Smooth muscle cell (in vitro differentiated cells): ENCODE measurements around the gene HSPBAP1. TPM values are rescaled to one million over a fixed set of nuclear protein-coding genes. Genes with fewer than 3 reads are reported as not detected.

Experiments
- DNase-seq: peaks from one replicate; lab custom pipeline; 2025; ENCODE audit not compliant: unreplicated experiment; lab: John Stamatoyannopoulos, UW
- H2AFZ ChIP-seq: fragments of 200-600 bp; sonication (generic); 2 replicates; pipeline ENCODE4 v1.6.0; 2016; ENCODE audit warnings: antibody characterized with exemption, low read depth, mild to moderate bottlenecking
- H3F3A ChIP-seq: fragments of 200-600 bp; sonication (generic); 2 replicates; pipeline ENCODE4 v1.6.0; 2017; ENCODE audit warnings: antibody characterized with exemption, low read depth
- H3K27ac ChIP-seq: fragments of 200-600 bp; sonication (generic); 2 replicates; pipeline ENCODE4 v1.5.1; 2016; ENCODE audit warnings: low read depth, mild to moderate bottlenecking
- H3K27me3 ChIP-seq: fragments of 200-600 bp; sonication (generic); 2 replicates; pipeline ENCODE4 v1.6.1; 2016; ENCODE audit warnings: low read depth, mild to moderate bottlenecking
- H3K36me3 ChIP-seq: fragments of 200-600 bp; sonication (generic); 2 replicates; pipeline ENCODE4 v1.5.1; 2016; ENCODE audit warnings: low read depth
- H3K4me1 ChIP-seq: fragments of 200-600 bp; sonication (generic); 2 replicates; pipeline ENCODE4 v1.5.1; 2016; ENCODE audit warnings: low read depth
- H3K4me2 ChIP-seq: fragments of 200-600 bp; sonication (generic); 2 replicates; pipeline ENCODE4 v1.6.0; 2016; ENCODE audit warnings: mild to moderate bottlenecking
- H3K4me3 ChIP-seq: fragments of 200-600 bp; sonication (generic); 2 replicates; pipeline ENCODE4 v1.5.1; 2016; ENCODE audit warnings: mild to moderate bottlenecking
- H3K79me2 ChIP-seq: fragments of 200-600 bp; sonication (generic); 2 replicates; pipeline ENCODE4 v1.6.0; 2016; ENCODE audit warnings: low read depth, mild to moderate bottlenecking
- H3K9ac ChIP-seq: fragments of 200-600 bp; sonication (generic); 2 replicates; pipeline ENCODE4 v1.6.0; 2016; ENCODE audit warnings: low read depth
- H3K9me3 ChIP-seq: fragments of 200-600 bp; sonication (generic); replicated peaks from 2 replicates; pipeline ENCODE4 v1.5.1; 2016; ENCODE audit warnings: low read depth
- H4K20me1 ChIP-seq: fragments of 200-600 bp; sonication (generic); 2 replicates; pipeline ENCODE4 v1.6.0; 2016; ENCODE audit warnings: low read depth
- CTCF ChIP-seq: fragments of 200-600 bp; sonication (generic); IDR thresholded peaks from 2 replicates; pipeline ENCODE4 v1.5.1; 2017; ENCODE audit warnings: borderline replicate concordance, mild to moderate bottlenecking, antibody characterized with exemption; ENCODE audit not compliant: insufficient read depth, poor library complexity, severe bottlenecking
- WGBS: methylation state at CpG from one replicate; pipeline ENCODE4 v1.1.7; 2016; ENCODE audit warnings: low lambda C conversion rate; 5-methylcytosine and 5-hydroxymethylcytosine counted together
- polyA plus RNA-seq: library from polyadenylated mRNA; unstranded; fragments of >200 nt; fragmentation: Nextera tagmentation; extraction: Ambion mirVana; gene quantifications from 2 replicates; pipeline ENCODE4 v1.2.1, GENCODE V29; 2016
- total RNA-seq: library from RNA; depleted of rRNA; stranded (reverse); fragments of >200 nt; gene quantifications from 2 replicates; pipeline ENCODE4 v1.2.3, GENCODE V29; 2014

HSPBAP1 gene
- total and polyA plus RNA-seq, 2 experiments from 2014 or later, result 2.7 to 3.6 TPM

DNA sequence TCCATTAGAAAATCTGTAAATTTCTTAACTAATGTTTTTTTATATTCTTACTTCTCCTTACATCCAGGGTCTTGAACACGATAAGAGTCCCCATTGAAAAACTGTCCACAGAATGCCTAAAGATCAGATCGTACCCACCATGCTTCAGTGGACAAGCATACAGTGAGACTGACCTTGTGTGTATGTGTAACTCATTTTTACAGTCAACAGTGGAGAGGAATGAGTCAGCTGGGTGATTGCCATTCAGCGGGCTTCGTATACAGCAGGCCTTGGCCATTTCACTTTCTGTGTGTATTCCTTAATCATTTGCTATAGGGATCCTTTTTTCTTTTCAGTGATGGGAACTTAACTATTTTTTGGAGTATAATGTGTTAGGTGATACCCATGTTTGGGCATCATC lies 102.4 kb downstream of the HSPBAP1 start:
- Histone ChIP-seq H4K20me1 (no peaks in the 10 kb centered on the region), H3K9me3 (no peaks in the 10 kb centered on the region), H3K79me2 (no peaks in the 10 kb centered on the region), H3K27me3 (no peaks in the 10 kb centered on the region), H3K4me1 (no peaks in the 10 kb centered on the region), H2AFZ (no peak overlapping the region), H3F3A (peaks cover 12% of the 10 kb centered on the region), H3K4me3 (no peak overlapping the region), H3K36me3 (no peaks in the 10 kb centered on the region), H3K27ac (peak overlapping the region; percentile 65), H3K4me2 (no peak overlapping the region), H3K9ac (no peak overlapping the region)
- no peak for TF ChIP-seq CTCF
- DNase-seq, result no peak
- 47% methylated on average over 4 of the region's 4 CpGs for WGBS

DNA sequence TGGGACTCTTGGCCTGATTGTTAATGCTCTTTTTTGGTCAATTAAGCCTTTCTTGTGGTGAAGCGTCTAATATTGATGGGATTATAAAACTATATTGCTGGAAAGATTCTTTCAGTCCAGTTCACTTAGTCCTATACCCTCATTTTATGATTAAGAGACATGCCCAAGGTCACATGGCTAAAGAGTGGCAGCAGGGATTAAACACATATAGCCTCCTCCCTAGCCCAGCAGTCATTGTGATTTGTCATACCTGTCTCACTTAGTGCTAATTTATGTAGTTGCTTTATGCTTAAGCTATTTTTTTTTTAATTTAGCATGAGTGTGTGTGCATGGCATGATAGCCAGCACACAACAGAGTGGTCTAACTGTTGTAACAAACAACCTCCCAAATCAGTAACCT lies 103.5 kb downstream of the HSPBAP1 start:
- H3F3A ChIP-seq, result peaks cover 12% of the 10 kb centered on the region
- H3K79me2 ChIP-seq, result no peaks in the 10 kb centered on the region
- H4K20me1 ChIP-seq, result no peaks in the 10 kb centered on the region
- no peaks in the 10 kb centered on the region for H3K27me3 ChIP-seq
- no peak overlapping the region for H3K9ac ChIP-seq
- no peaks in the 10 kb centered on the region for H3K4me1 ChIP-seq
- WGBS, result 62% methylated on average over 1 of the region's 1 CpG
- H3K27ac ChIP-seq, result peak overlapping the region; percentile 65
- no peak for TF ChIP-seq CTCF
- no peak overlapping the region for H2AFZ ChIP-seq
- H3K4me2 ChIP-seq, result peak overlapping the region; percentile 43
- H3K9me3 ChIP-seq, result no peaks in the 10 kb centered on the region
- no peak overlapping the region for H3K4me3 ChIP-seq
- no peaks in the 10 kb centered on the region for H3K36me3 ChIP-seq
- DNase-seq, result no peak

Other genes starting within 250 kb of the HSPBAP1 start
- 4.7 and 5.1 TPM in 2 replicates for gene PARP9, start 229.5 kb downstream of the HSPBAP1 start, total RNA-seq
- gene PARP9, start 229.5 kb downstream of the HSPBAP1 start, polyA plus RNA-seq, result 1.7 and 3.8 TPM in 2 replicates
- gene DTX3L, start 229.5 kb downstream of the HSPBAP1 start, total RNA-seq, result 6.4 and 6.6 TPM in 2 replicates
- 2.2 and 3.6 TPM in 2 replicates for gene DTX3L, start 229.5 kb downstream of the HSPBAP1 start, polyA plus RNA-seq
- not detected in 2 replicates for gene PARP15, start 216.2 kb downstream of the HSPBAP1 start, total RNA-seq
- gene PARP15, start 216.2 kb downstream of the HSPBAP1 start, polyA plus RNA-seq, result 0.40 TPM in 1 of 2 replicates, not detected in the other
- 14.5 and 26.2 TPM in 2 replicates for gene PARP14, start 113.0 kb downstream of the HSPBAP1 start, total RNA-seq
- 2.8 and 3.0 TPM in 2 replicates for gene PARP14, start 113.0 kb downstream of the HSPBAP1 start, polyA plus RNA-seq
- gene SLC49A4, start 1.2 kb upstream of the HSPBAP1 start, total RNA-seq, result 18.1 and 19.5 TPM in 2 replicates
- gene SLC49A4, start 1.2 kb upstream of the HSPBAP1 start, polyA plus RNA-seq, result 7.8 and 10.2 TPM in 2 replicates
- gene SEMA5B, start 233.9 kb upstream of the HSPBAP1 start, total RNA-seq, result 3.0 TPM in 1 of 2 replicates, not detected in the other
- 0.92 TPM in 1 of 2 replicates, not detected in the other for gene SEMA5B, start 233.9 kb upstream of the HSPBAP1 start, polyA plus RNA-seq